Renal cortical epithelial cell (primary cell): Measurements from ENCODE around the gene MISP. TPM values are rescaled to one million over a fixed set of nuclear protein-coding genes. Genes with fewer than 3 reads are reported as not detected.
A peak's percentile ranks its signal among the peaks of the same experiment; 100 is the strongest.

ENCODE experiments used
- DNase-seq: peaks from one replicate; pipeline ENCODE4 v3.0.0-alpha.2; 2011; ENCODE audit warnings: low read depth
- total RNA-seq: library from RNA; depleted of rRNA; stranded (reverse); fragments of >200 nt; gene quantifications from 2 replicates; pipeline ENCODE4 v1.2.3, GENCODE V29; 2014

Gene MISP
- total RNA-seq, 1 donor from 2014 or later = 6.2 TPM

DNA sequence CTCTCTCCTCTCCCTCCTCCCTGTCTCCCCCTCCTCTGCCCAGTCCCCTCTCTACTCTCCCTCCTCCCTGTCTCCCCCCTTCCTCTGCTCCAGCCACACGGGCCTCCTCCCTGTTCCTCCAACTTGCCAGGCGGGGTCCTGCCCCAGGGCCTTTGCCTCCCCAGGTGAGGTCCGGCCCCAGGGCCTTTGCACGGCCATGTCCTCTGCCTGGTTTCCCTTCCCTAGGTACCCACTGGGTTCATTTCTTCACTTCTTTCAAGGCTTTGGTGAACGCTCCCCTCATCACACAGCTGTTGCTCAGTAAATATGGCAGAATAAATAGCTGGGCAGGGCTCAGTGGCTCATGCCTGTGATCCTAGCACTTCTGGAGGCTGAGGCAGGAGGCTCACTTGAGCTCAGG lies 21.2 kb downstream of the MISP start:
- DNase-seq = no peak

DNA sequence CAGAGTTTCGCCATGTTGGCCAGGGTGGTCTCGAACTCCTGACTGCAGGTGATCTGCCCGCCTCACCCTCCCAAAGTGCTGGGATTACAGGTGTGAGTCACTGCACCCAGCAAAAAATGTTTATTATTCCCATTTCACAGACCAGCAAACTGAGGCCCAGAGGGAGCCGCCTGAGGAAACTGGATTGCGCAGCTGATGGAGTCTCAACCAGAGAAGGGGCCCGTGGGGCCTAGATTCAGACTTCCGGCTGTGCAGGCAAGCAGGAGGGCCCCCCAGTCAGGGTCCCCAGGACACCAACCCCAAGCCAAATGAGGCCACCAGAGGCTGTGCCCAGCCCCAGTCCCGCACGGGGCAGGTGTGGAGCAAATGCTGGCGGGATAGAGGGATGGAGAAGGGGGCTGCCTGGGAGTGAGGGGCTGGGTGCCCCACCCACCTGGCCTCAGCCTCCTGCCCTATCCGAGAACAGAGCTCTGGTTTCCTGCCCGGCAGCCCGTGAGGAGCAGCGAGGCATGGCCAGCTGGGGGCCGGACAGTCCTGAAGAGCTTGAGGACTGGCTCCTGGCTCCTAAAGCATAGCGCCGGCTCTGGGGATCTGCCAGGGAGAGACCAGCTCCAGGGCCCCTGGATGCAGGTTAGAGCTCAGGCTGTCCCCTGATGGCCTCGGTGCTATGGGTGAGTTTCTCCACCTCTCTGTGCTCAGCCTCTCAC lies 22.0 kb downstream of the MISP start:
- DNase-seq = peak; percentile 53

DNA sequence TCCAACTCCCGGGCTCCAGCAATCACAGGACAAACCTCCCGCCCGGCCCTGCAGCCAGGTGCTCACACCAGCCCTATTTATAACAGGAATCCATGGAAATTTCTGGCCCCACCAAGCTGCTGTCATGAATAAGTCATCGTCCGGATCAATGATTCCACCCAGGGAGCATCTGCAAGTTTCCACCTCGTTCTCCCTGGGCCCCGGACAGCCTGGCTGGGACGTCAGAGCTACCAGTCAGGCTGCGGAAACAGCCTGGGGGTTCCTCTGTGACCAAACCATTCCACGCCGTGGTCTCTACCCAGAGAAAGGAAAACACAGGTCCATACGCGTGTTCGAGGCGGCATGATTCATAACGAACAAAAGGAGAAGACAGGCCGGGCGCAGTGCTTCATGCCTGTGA lies 25.6 kb downstream of the MISP start:
- no peak for DNase-seq

DNA sequence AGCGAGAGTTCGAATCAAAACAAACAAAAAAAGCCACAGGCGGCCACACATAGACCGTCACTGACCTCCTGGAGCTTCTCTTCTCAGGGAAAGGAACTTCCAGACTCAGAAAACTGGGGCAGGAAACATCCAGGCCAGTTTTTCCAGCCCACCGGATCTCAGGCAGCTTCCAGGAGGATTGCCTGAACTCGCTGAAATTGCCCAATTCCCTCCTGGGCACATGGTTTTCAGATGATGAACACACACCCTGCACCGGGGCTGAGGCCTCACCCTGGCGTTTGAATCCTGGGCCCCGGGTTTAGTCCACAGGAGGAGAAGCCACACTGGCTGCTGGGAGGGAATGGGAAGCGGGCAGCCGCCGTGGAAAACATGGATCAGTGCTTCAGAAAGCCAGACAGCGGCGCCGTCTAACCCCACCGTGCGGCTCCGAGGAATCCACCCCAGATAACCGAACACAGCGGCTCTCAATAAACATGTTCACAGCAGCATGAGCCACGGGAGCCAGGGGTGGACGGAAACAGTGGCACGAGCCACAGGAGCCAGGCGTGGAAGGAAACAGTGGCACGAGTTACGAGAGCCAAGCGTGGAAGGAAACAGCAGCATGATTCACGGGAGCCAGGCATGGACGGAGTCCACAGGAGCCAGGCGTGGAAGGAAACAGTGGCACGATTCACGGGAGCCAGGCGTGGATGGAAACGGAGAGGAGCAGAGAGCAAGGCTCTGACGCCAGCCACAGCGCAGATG lies 28.2 kb downstream of the MISP start:
- peak; percentile 95 for DNase-seq

DNA sequence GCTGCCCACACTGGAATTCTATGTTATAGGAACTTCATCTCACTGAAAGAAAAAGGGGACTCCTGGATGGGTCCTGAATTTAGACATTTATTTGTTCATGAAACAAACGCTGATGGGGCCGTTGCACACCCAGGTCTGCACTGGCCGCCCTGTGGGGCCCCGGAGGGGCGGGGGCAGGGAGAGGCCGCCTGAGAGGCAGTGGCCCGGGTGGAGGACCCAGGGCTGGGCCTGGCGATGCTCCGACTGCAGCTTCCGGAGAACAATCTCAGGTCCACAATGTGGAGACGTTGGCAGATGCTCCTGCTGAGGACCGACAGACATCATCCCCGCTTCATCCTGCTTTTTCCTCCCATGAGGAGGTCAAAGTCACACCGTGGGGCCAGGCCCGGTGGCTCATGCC lies 30.0 kb downstream of the MISP start:
- no peak for DNase-seq

DNA sequence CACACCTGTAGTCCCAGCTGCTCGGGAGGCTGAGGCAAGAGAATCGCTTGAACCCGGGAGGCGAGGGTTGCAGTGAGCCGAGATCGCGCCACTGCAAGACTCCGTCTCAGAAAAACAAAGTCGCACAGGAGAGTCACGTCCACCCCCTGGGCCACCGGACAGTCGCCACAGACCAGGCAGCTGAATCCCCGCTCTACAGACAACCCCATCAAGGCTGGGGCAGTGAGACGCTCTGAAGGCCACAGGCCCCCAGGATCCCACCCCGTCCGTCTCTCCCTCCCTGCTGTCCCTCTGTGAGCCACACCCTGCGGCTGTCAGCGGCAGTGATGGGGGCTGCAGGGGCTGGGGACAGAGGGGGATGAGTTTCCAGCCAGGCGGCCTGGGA lies 30.9 kb downstream of the MISP start:
- no peak for DNase-seq

DNA sequence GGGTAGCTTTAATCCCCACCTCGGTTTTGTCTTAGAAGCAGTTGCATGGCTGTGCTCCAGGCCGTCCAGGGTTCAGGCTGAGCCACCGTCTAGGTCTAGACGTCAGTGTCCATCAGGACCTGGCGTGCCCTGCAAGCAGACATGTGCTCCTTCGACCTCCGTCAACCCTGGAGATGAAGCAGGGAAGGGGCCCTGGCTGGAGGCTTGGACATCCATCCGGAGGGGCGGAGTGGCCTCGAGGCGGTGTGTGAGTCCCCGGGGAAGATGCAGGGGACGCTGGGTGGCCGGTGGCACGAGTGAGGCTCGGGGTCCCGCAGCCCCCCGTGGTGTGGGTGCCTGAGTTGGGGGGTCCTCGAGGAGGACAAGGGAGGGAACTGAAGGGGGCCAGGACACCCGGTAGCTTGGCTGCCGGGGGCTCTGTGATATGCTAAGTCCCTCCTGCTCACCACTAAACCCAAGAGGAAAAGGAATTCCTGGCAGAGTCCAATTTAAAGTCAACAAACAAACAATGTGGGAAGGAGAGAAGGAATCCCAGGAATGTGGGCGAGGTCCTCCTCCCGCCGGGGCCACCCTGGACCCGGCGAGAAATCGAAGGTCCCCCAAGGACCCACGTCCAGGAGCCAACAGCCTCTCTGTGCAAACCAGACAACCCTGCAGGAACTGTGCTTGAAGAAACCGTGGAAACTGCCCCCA lies 31.4 kb downstream of the MISP start:
- peak; percentile 86 for DNase-seq

DNA sequence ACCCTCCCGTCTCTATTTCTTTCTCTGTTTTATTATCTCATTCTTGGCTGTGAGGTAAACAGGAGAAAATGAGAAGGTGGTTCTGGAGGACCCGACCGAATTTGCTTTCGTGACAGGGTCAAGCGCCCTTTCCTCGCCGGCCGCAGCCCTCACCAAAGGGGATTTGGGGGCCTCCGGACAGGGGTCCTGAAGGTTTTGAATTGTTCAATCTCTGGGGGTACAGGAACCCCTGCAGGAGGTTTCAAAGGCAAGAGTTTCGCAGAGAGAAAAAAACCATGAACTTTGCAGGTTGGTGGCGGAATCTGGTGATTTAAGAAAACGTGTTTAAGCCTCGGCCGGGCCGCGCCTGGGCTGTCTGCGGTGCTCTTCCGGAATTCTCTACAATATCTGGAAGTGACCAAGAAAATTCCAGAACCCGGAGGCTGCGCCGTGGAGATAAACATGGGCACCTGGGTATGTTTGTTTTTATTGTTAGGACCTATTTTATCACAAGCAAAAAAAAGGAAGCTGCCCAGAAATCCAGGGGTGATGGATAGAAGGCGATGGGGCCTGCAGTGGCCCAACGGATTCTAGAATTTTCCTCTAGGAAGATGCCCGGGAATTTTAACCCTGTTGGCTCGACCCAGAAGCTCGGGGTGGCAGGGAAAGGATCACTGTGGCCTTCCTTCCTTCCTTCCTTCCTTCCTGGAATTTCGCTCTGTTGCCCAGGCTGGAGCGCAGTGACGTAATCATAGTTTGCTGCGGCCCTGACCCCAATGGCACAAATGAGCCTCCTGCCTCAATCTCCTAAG lies 32.2 kb downstream of the MISP start:
- no peak for DNase-seq

DNA sequence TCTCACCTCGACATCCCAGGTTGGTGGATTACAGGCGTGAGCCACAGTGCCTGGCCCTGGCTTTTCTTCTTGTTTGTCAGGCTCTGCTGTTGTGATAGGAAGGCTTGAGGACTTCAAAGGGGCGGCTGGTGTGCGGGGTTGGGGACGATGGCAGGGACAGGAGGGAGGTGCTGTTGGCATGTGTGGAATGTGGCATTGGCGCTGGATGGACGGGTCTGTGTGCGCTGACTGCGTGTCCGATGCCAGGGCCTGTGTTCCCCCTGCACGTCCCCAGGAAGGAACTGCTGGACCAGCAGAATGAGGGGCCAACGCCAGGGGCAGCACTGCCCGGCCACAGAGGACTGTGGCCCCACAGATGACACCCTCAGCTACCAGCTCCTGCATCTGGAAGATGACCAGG lies 33.6 kb downstream of the MISP start:
- no peak for DNase-seq

DNA sequence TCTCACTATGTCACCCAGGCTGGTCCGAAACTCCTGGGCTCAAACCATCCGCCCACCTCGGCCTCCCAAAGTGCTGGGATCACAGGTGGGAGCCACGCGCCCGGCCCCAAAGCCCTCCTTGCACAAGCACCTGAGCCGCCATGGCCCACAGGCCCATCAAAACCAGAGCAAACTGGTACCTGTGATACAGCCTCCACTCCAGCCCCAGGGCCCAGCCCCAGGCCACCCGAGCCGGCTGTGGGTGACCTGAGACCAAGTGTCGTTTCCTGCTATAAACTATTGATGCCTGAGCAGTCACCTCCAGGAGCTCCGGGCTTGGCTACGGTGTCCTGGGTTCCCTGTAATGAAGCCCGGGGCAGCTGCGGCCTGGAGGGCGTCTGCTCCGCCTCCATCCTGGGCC lies 36.6 kb downstream of the MISP start:
- no peak for DNase-seq

DNA sequence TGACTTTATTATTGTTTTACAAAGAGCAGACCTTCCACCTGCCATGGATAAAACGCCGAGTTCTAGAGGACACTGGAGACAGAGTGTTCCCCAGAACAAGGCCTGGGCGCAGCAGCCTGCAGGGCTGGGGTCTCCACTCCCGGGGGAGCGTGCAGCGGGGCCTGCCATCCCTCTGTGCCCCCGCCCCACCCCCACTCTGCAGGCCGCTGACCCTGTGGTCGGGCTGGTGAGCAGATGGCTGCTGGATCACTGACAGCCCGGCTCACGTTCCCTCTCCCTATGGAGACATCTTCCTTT lies 37.7 kb downstream of the MISP start:
- no peak for DNase-seq

DNA sequence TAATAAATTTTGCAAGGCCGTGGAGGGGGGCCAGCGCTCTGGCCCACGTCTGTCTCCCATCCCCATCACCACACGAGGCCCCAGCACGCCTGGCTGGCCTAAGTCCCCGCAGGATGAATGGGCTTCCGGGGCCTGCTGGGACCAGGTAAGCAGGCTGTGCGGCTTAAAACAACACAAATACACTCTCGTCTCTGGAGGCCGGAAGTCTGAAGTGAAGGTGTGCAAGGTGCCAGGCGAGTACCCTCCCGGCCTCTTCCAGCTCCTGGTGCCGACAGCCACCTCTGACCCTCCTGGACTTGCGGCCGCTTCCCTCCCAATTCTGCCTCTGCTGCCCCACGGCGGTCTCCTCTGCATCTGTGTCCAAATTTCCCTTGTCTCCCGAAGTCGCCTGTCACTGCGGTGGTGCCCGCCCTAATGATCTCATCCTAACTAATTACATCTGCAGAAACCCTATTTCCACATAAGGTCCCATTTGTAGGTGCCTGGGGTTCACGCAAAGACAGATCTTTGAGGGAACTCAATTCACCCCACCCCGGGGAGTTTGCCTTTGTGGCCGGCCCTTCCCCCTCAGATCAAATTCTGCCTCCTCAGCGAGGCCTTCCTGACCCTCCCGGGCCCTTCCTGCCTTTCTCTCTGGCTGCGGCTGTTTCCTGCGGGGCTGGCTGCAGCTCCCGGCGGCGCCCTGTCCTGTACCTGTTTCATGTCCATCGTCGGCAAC lies 38.2 kb downstream of the MISP start:
- DNase-seq = no peak

DNA sequence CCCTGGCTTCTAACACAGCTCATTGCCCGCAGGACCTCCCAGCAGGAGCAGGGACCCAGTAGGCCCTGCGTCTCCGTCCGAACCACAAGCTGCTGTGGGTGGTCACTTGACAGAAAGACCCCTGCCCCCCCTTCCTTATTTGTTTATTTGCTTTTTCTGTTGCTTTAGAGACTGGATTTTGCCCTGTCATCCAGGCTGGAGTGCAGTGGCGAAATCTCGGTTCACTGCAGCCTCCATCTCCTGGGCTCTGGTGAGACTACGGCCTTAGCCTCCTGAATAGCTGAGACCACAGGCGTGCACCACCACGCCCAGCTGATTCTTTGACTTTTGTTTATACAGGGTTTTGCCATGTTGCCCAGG lies 38.8 kb downstream of the MISP start:
- no peak for DNase-seq

DNA sequence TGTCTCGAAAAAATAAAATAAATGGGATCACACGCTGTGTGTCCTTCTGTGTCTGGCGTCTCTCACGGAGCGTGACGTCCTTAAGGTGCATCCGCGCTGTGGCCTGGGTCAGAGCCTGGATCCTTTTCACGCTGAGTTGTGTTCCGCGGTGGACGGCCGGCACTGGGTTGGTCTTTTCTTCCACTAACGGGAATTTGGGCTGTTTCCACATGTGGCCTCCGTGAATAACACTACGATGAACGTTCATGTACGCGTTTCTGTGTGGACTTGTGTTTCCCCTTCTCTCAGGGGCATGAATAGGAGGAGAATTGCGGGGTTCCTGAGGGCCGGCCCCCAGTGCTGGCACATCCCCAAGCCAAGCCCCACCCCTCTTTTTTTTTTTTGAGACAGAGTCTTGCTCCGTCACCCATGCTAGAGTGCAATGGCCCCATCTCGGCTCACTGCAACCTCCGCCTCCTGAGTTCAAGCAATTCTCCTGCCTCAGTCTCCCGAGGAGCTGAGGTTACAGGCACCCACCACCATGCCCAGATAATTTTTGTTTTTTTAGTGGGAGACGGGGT lies 40.2 kb downstream of the MISP start:
- no peak for DNase-seq

DNA sequence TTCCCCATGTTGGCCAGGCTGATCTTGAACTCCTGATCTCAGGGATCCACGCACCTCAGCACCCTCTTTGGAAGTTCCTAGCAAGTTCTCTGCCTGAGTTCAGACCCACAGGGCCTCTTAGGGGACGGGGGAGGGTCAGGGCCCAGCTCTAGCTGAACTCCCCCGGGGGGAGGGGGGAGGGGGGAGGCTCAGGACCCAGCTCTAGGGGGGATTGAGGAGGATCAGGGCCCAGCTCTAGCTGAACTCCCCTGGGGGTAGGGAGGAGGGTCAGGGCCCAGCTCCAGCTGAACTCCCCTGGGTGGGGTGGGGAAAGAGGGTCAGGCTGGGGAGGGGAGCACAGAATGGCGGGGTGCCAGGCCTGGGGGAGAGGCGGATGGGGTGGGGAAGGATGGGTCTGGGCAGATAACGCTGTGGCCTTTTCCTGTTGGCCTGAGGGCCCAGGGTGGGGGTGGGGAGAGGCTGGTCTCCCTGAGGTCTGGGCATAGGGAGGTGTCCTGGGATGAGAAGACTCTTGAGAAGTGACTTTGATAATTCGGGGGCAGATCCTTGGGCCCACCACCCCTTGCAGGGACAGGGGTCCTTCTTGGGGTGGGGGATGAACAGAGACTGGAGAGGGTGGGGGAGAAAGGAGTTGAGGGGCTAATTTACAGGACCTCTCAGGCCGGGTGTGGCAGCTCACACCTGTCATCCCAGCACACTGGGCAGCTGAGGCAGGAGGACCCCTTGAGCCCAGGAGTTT lies 40.8 kb downstream of the MISP start:
- no peak for DNase-seq

DNA sequence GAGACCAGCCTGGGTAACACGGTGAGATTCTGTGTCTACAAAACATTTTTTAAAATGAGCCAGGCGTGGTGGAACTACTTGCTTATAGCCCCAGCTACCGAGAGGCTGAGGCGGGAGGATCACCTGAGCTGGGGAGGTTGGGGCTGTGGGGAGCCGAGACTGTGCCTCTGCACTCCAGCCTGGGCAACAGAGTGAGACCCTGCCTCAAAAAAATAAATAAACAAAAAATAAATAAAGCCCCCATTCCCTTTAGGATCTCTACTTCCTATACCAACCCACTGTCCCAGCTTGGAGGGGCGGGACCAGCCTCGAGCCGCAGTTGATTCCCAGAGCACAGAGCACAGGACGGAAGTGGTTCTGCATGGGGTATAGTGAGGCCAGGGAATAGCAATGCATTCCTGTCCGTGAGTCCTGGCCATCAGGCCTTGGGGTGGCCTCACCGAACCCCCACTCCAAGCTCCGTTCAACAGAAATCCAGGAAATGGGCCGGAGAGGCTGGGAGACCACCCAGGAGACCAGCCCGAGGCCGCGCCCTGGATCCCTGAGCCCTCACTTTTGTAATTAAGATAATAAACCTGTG lies 41.5 kb downstream of the MISP start:
- DNase-seq = no peak

DNA sequence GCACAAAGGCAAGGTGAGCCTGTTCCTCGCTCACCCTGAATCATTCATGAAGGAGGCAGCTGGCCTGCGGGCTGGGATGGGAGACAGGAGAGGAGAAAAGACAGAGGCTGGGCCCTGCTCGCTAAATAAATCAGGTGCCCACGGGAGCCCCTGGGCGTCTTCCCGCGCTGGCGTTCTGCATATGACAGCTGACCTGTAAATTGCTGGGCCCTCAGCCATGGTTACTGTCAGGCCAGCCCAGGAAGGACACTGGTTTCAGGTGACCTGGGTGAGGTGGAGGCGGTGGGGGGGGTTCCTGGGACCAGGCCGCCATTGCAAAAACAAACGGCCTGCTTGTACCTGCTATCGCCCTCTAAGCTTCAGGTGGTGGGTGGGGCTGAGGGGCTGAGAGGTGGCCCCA lies 42.9 kb downstream of the MISP start:
- DNase-seq = no peak

DNA sequence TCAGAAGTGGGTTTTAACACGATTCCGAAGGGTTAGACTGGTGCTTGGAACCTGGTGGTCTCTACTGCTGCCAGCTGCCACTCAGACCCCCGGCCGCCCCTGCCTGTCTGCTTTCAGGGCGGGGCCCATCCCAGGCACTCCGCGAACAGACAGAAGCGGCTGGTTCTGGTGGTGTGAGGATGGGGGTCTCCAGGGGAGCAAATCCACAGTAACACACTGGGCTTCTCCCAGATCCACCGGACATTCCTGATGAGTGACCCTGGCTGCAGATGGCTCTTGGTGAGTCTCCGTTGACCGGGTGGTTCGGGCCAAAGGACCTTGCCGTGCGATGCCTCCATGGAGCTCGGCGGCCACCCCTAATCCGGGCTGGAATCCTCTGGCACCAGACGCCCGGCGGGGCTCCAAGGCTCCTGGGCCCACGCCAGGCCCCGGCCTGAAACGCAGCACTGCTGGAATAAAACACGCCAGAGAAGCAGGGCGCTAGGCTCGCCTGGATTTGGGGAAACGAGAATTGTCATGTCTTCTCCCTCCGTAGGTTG lies 44.2 kb downstream of the MISP start:
- no peak for DNase-seq

DNA sequence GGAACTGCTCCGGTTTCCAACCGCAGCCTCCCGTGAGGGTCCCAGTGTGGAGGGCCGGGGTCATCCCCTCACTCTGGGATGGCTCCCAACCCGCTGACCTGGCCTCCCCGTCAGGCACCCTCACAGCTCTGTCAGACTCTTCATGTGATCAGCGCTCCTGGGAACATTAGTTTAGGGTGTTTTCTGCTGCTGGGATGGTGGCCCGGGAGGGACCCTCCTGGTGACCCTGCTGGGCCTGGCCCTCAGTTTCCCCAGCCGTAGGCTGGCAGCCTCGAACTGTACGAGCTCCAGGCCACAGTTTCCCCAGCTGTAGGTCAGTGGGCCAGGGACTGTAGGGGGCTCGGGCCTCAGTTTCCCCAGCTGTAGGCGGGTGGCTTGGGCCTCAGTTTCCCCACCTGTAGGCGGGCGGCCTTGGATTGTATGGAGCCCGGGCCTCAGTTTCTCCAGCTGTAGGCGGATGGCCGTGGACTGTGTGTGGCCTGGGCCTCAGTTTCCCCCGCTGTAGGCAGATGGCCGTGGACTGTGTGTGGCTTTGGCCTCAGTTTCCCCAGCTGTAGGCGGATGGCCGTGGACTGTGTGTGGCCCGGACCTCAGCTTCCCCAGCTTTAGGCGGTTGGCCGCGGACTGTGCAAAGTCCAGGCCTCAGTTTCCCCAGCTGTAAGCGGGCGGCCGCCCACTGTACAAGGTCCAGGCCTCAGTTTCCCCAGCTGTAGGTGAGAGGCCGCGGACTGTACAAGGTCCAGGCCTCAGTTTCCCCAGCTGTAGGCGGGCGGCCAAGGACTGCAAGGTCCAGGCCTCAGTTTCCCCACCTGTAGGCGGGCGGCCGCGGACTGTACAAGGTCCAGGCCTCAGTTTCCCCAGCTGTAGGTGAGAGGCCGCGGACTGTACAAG lies 45.0 kb downstream of the MISP start:
- DNase-seq = no peak
